HCT116 (cell line): ENCODE measurements around the gene UPK1B. TPM values are rescaled to one million over a fixed set of nuclear protein-coding genes. Genes with fewer than 3 reads are reported as not detected.

Experiments
- ATAC-seq: fragments of 200-7000 bp; cut with Tn5 transposase; 2 replicates; pipeline ENCODE4 v1.9.1; 2020; ENCODE audit warnings: mild to moderate bottlenecking, moderate library complexity
- BruUV-seq: library from RNA; stranded (reverse); fragments of 400-500 nt; replicated peaks from 2 replicates; lab custom pipeline; 2021; lab: Mats Ljungman, UMichigan
- CTCF ChIA-PET: fragments of 300-600 bp; sonication (Branson Sonifier 250); formaldehyde crosslinking; loops from one replicate; lab custom pipeline; 2021; ENCODE audit warnings: antibody characterized with exemption; lab: Charles Lee
- POLR2A ChIA-PET: fragments of 300-600, 350-600 bp; sonication (Branson Sonifier 250); formaldehyde crosslinking; loops from one replicate; lab custom pipeline; 2021; ENCODE audit warnings: antibody characterized with exemption; lab: Charles Lee
- RAD21 ChIA-PET, 2 experiments: fragments of 300-600 bp; sonication (Branson Sonifier 250); formaldehyde crosslinking; loops; one replicate each; lab custom pipeline; 2023; ENCODE audit warnings: low total read pairs in 2 of 2; ENCODE audit not compliant: uncharacterized antibody in 2 of 2, unreplicated experiment in 2 of 2, low non-redundant PET in 1 of 2; lab: Charles Lee
- DNase-seq: peaks from one replicate; pipeline ENCODE4 v3.0.0-alpha.2; 2010; ENCODE audit warnings: low read depth, low spot score
- H2AFZ ChIP-seq: fragments of 200-600 bp; shearing (Covaris generic), sonication (generic); 2 replicates; pipeline ENCODE4 v1.6.1; 2017; ENCODE audit warnings: low read depth, mixed run types, mixed read lengths, antibody characterized with exemption, low read length; ENCODE audit not compliant: poor library complexity, severe bottlenecking
- H3K27ac ChIP-seq: 2 replicates; pipeline ENCODE4 v1.5.1; 2012; ENCODE audit warnings: low read depth, low read length
- H3K27me3 ChIP-seq: fragments of 200-600 bp; sonication (generic); 2 replicates; pipeline ENCODE4 v1.6.1; 2016; ENCODE audit warnings: mixed run types, low read length, mixed read lengths; ENCODE audit not compliant: insufficient read depth
- H3K36me3 ChIP-seq, 2 experiments: fragments of 200-500 bp in 1 of 2; fragments of 200-600 bp in 1 of 2; sonication (Bioruptor generic) in 1 of 2; sonication (generic) in 1 of 2; 2 replicates each; pipeline versions ENCODE4 v1.5.1 to v1.6.1; 2014 to 2016; ENCODE audit warnings: low read length in 2 of 2, inconsistent platforms in 1 of 2, mixed read lengths in 1 of 2, mixed run types in 1 of 2; ENCODE audit not compliant: insufficient read depth in 2 of 2, control insufficient read depth in 1 of 2
- H3K4me1 ChIP-seq, 2 experiments: fragments of 200-600 bp in 1 of 2; sonication (generic) in 1 of 2; 2 replicates each; pipeline versions ENCODE4 v1.5.1 to v1.6.1; 2012 to 2017; ENCODE audit warnings: low read length in 2 of 2, inconsistent platforms in 1 of 2, mild to moderate bottlenecking in 1 of 2, mixed read lengths in 1 of 2, mixed run types in 1 of 2, moderate library complexity in 1 of 2; ENCODE audit not compliant: insufficient read depth in 2 of 2, control insufficient read depth in 1 of 2
- H3K4me2 ChIP-seq: fragments of 200-600 bp; sonication (generic); 2 replicates; pipeline ENCODE4 v1.6.1; 2017; ENCODE audit warnings: mixed run types, low read length, mixed read lengths
- H3K4me3 ChIP-seq, 2 experiments: fragments of 200-600 bp in 1 of 2; sonication (generic) in 1 of 2; replicated peaks in 1 of 2; 2 replicates each; pipeline ENCODE4 v1.5.1; 2011 to 2016; ENCODE audit warnings: low read length in 2 of 2, control low read depth in 1 of 2, low read depth in 1 of 2, mild to moderate bottlenecking in 1 of 2, mixed read lengths in 1 of 2, mixed run types in 1 of 2
- H3K79me2 ChIP-seq: fragments of 200-600 bp; sonication (generic); 2 replicates; pipeline ENCODE4 v1.6.1; 2017; ENCODE audit warnings: mild to moderate bottlenecking, mixed run types, low read length, moderate library complexity, mixed read lengths; ENCODE audit not compliant: insufficient read depth
- H3K9ac ChIP-seq: fragments of 200-600 bp; sonication (generic); 2 replicates; pipeline ENCODE4 v1.6.1; 2016; ENCODE audit warnings: low read length, mixed read lengths
- H3K9me2 ChIP-seq: fragments of 200-600 bp; sonication (generic), shearing (Covaris generic); 2 replicates; pipeline ENCODE4 v1.6.1; 2017; ENCODE audit warnings: mixed run types, mild to moderate bottlenecking, moderate library complexity; ENCODE audit not compliant: insufficient read depth
- H3K9me3 ChIP-seq, 2 experiments: fragments of 200-500 bp in 1 of 2; fragments of 200-600 bp in 1 of 2; sonication (Bioruptor generic) in 1 of 2; sonication (generic) in 1 of 2; 2 replicates each; pipeline ENCODE4 v1.6.1; 2014 to 2017; ENCODE audit warnings: low read length in 2 of 2, mixed read lengths in 2 of 2, inconsistent platforms in 1 of 2, low read depth in 1 of 2, mild to moderate bottlenecking in 1 of 2, mixed run types in 1 of 2, moderate library complexity in 1 of 2; ENCODE audit not compliant: control insufficient read depth in 1 of 2, insufficient read depth in 1 of 2
- H4K20me1 ChIP-seq: fragments of 200-600 bp; sonication (generic), shearing (Covaris generic); 2 replicates; pipeline ENCODE4 v1.6.1; 2017; ENCODE audit warnings: mixed run types, mild to moderate bottlenecking, moderate library complexity; ENCODE audit not compliant: insufficient read depth
- ATF3 ChIP-seq: IDR thresholded peaks from 2 replicates; pipeline ENCODE4 v1.6.1; 2012
- CBX3 ChIP-seq: IDR thresholded peaks from 2 replicates; pipeline ENCODE4 v1.6.1; 2012; ENCODE audit warnings: low read depth
- EGR1 ChIP-seq: IDR thresholded peaks from 2 replicates; pipeline ENCODE4 v1.6.1; 2012; ENCODE audit warnings: low read depth
- EZH2 ChIP-seq: fragments of 200-600 bp; sonication (generic); IDR thresholded peaks from 2 replicates; pipeline ENCODE4 v1.6.1; 2017; ENCODE audit warnings: antibody characterized with exemption, mixed run types
- EZH2phosphoT487 ChIP-seq: fragments of 200-600 bp; IDR thresholded peaks from 2 replicates; pipeline ENCODE4 v1.6.1; 2018; ENCODE audit warnings: antibody characterized with exemption, borderline replicate concordance
- FOSL1 ChIP-seq: IDR thresholded peaks from 2 replicates; pipeline ENCODE4 v1.6.1; 2012; ENCODE audit warnings: low read depth
- JUND ChIP-seq: IDR thresholded peaks from 2 replicates; pipeline ENCODE4 v1.6.1; 2012
- MAX ChIP-seq: IDR thresholded peaks from 2 replicates; pipeline ENCODE4 v1.6.1; 2012
- POLR2A ChIP-seq: IDR thresholded peaks from 2 replicates; pipeline ENCODE4 v1.7.0; 2011; ENCODE audit warnings: borderline replicate concordance; ENCODE audit not compliant: insufficient read depth, insufficient read length; ENCODE audit errors: extremely low read depth
- POLR2AphosphoS5 ChIP-seq: IDR thresholded peaks from 2 replicates; pipeline ENCODE4 v1.6.1; 2011; ENCODE audit warnings: mild to moderate bottlenecking, low read depth, low read length, moderate library complexity
- RAD21 ChIP-seq: IDR thresholded peaks from 2 replicates; pipeline ENCODE4 v1.6.1; 2012; ENCODE audit warnings: low read depth, mild to moderate bottlenecking
- REST ChIP-seq: IDR thresholded peaks from 2 replicates; pipeline ENCODE4 v1.6.1; 2012; ENCODE audit warnings: low read depth
- SIN3A ChIP-seq: IDR thresholded peaks from 2 replicates; pipeline ENCODE4 v1.6.1; 2012; ENCODE audit warnings: low read depth
- SP1 ChIP-seq: IDR thresholded peaks from 2 replicates; pipeline ENCODE4 v1.6.1; 2012; ENCODE audit warnings: low read depth
- SRF ChIP-seq: IDR thresholded peaks from 2 replicates; pipeline ENCODE4 v1.6.1; 2012; ENCODE audit warnings: low read depth
- TCF7L2 ChIP-seq: IDR thresholded peaks from 2 replicates; pipeline ENCODE4 v1.7.0; 2011; ENCODE audit warnings: borderline replicate concordance, inconsistent platforms; ENCODE audit not compliant: insufficient read depth, insufficient read length; ENCODE audit errors: extremely low read depth
- YY1 ChIP-seq: IDR thresholded peaks from 2 replicates; pipeline ENCODE4 v1.6.1; 2011; ENCODE audit warnings: low read length, low read depth, moderate library complexity, mild to moderate bottlenecking; ENCODE audit not compliant: insufficient replicate concordance; ENCODE audit errors: extremely low read depth
- ZFX ChIP-seq: fragments of 450-650 bp; IDR thresholded peaks from 2 replicates; pipeline ENCODE4 v1.6.1; 2017
- intact Hi-C: fragments of 100-400 bp; cut with micrococcal nuclease; formaldehyde crosslinking; loops from 2 replicates; pipeline ENCODE4 v1.10.0; 2022
- total RNA-seq: library from RNA; stranded (reverse); gene quantifications from one replicate; pipeline ENCODE4 v1.2.1, GENCODE V29; 2021; ENCODE audit not compliant: unreplicated experiment
- TF ChIP-seq, protein P1 (sequence below), 3 experiments: fragments of 200-600 bp in 1 of 3; sonication (generic) in 1 of 3; IDR thresholded peaks in 2 of 3; conservative IDR thresholded peaks in 1 of 3; 2 replicates each; pipeline ENCODE4 v1.5.1; 2012 to 2017; ENCODE audit warnings: low read depth in 2 of 3, low read length in 2 of 3, antibody characterized with exemption in 1 of 3, borderline replicate concordance in 1 of 3, control low read depth in 1 of 3, mild to moderate bottlenecking in 1 of 3, mixed read lengths in 1 of 3, mixed run types in 1 of 3, moderate library complexity in 1 of 3; ENCODE audit not compliant: insufficient read depth in 1 of 3

The UPK1B gene
- total RNA-seq, 1 experiment from 2014 or later, result not detected

GRCh38 chr3:119184111-119184510, 10.7 kb downstream of the UPK1B start (continued):
- TF ChIP-seq SP1 (no peak), EZH2phosphoT487 (no peak), POLR2AphosphoS5 (no peak), ZFX (no peak)

DNA sequence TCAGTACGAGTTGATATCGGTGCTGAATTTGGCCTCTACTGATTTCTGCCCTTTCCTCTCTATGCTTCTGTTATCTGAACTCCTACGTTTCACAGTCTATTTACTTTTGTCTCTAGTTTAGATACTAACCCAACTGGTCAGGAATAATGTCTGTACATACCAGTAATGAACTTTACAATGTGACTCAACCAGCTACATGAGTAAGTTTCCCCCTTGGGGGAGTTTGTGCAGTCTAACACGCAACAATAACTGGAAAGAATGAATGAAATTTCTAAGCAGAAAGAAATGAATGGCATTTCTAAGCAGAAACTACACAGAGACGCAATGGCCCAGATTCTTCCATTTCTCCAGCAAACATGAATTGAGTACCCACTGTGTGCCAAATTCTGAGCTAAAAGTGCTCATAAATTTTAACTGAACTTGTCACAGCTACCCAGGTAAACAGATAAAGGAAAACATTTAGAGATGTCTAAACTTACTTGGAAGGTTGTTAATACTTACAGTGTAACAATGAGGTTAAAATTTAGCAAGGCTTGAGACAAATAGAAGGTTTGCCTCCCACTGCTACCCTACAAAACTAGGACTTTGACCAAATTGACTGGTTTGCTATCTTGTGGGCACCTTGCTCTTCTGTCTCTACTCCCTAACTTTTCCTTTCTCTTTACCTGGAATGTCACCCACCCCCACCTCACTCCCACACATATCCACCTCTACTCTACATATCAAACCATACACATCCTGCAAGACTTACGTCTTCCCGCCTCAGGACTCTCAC, 11.6 kb downstream of the UPK1B start:
- intact Hi-C loops, result no loop called here
- RAD21 ChIA-PET, result no interaction called here
- Histone ChIP-seq H3K36me3 (no peaks in the 10 kb centered on the region), H3K9me2 (no peaks in the 10 kb centered on the region), H3K27ac (no peak overlapping the region), H3K4me2 (no peak overlapping the region), H4K20me1 (no peaks in the 10 kb centered on the region), H3K27me3 (no peaks in the 10 kb centered on the region), H3K9ac (no peak overlapping the region), H3K79me2 (no peaks in the 10 kb centered on the region), H2AFZ (no peak overlapping the region), H3K4me1 (no peaks in the 10 kb centered on the region), H3K9me3 (no peaks in the 10 kb centered on the region)
- POLR2A ChIA-PET, result no interaction called here
- no peak for ATAC-seq
- no peak for DNase-seq
- CTCF ChIA-PET, result no interaction called here
- TF ChIP-seq CBX3 (no peak), SIN3A (no peak), REST (no peak), POLR2A (no peak), EZH2 (no peak), TCF7L2 (no peak), JUND (no peak), RAD21 (no peak), FOSL1 (no peak), POLR2AphosphoS5 (no peak), EZH2phosphoT487 (no peak), YY1 (no peak), MAX (no peak), SP1 (no peak), ATF3 (no peak), SRF (no peak), EGR1 (no peak)
- TF ChIP-seq, protein P1, sequence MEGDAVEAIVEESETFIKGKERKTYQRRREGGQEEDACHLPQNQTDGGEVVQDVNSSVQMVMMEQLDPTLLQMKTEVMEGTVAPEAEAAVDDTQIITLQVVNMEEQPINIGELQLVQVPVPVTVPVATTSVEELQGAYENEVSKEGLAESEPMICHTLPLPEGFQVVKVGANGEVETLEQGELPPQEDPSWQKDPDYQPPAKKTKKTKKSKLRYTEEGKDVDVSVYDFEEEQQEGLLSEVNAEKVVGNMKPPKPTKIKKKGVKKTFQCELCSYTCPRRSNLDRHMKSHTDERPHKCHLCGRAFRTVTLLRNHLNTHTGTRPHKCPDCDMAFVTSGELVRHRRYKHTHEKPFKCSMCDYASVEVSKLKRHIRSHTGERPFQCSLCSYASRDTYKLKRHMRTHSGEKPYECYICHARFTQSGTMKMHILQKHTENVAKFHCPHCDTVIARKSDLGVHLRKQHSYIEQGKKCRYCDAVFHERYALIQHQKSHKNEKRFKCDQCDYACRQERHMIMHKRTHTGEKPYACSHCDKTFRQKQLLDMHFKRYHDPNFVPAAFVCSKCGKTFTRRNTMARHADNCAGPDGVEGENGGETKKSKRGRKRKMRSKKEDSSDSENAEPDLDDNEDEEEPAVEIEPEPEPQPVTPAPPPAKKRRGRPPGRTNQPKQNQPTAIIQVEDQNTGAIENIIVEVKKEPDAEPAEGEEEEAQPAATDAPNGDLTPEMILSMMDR (IDR thresholded peaks at IDR 0.05 in 2 of 3, conservative IDR thresholded peaks at IDR 0.05 in 1 of 3; ENCODE audit: borderline replicate concordance in 1 of 3, insufficient read depth in 1 of 3, low read depth in 2 of 3, low read length in 2 of 3), result no peak
- TF ChIP-seq, all 23 proteins: peak for 0
- H3K4me3 ChIP-seq, result no peak overlapping the region
- no TSS peak for BruUV-seq
